CD4-positive, alpha-beta T cell treated with Interleukin-6 at 100 ng/mL for 8 hours (primary cell): Measurements from ENCODE around the gene MYOZ3.

Experiments
- DNase-seq: peaks from one replicate; pipeline ENCODE4 v3.0.0-alpha.2; 2020; ENCODE audit warnings: mixed read lengths, low spot score

The MYOZ3 gene

GRCh38 chr5:150642991-150643710, 17.9 kb upstream of the MYOZ3 start:
- DNase-seq = no peak

- no peak for DNase-seq
These were observed 17.0 kb upstream of the MYOZ3 start for GRCh38 chr5:150644058-150644457.

- DNase-seq = no peak
These were observed 16.5 kb upstream of the MYOZ3 start for GRCh38 chr5:150644514-150644913.

GRCh38 chr5:150645070-150645700, 15.9 kb upstream of the MYOZ3 start:
- no peak for DNase-seq

GRCh38 chr5:150647275-150648251, 13.5 kb upstream of the MYOZ3 start:
- no peak for DNase-seq

- no peak for DNase-seq
These were observed 12.6 kb upstream of the MYOZ3 start for GRCh38 chr5:150648294-150649107.

- no peak for DNase-seq
These were observed 11.7 kb upstream of the MYOZ3 start for GRCh38 chr5:150649108-150650020.

GRCh38 chr5:150650021-150651006, 10.7 kb upstream of the MYOZ3 start:
- no peak for DNase-seq

- no peak for DNase-seq
These were observed 9.7 kb upstream of the MYOZ3 start for GRCh38 chr5:150651382-150651781.

- no peak for DNase-seq
These were observed 9.0 kb upstream of the MYOZ3 start for GRCh38 chr5:150651924-150652671.

- DNase-seq = no peak
These were observed 7.8 kb upstream of the MYOZ3 start for GRCh38 chr5:150653145-150653761.

- no peak for DNase-seq
These were observed 7.1 kb upstream of the MYOZ3 start for GRCh38 chr5:150653762-150654556.

GRCh38 chr5:150655221-150655620, 5.8 kb upstream of the MYOZ3 start:
- DNase-seq = no peak

- peak; percentile 82 for DNase-seq
These were observed 4.6 kb upstream of the MYOZ3 start for GRCh38 chr5:150656191-150657132.

- DNase-seq = no peak
These were observed 2.9 kb upstream of the MYOZ3 start for GRCh38 chr5:150658121-150658520.

GRCh38 chr5:150658699-150659265, 2.3 kb upstream of the MYOZ3 start:
- DNase-seq = no peak
